Heart left ventricle (tissue), 16 donors: ENCODE measurements around the gene INTS13. TPM values are rescaled to one million over a fixed set of nuclear protein-coding genes. Genes with fewer than 3 reads are reported as not detected.
A peak's percentile ranks its signal among the peaks of the same experiment; 100 is the strongest.

Experiments used
- ATAC-seq, 4 donors: fragments of 200-7000 bp; cut with Tn5 transposase; one replicate each; pipeline ENCODE4 v1.9.1; 2020 to 2022; ENCODE audit warnings: moderate library complexity in 4 of 4, mild to moderate bottlenecking in 3 of 4, moderate number of reproducible peaks in 1 of 4
- DNase-seq, 5 donors: peaks; one replicate each; pipeline ENCODE4 v3.0.0-alpha.2; 2020
- H3K27ac ChIP-seq, 12 donors: fragments of 200-600 bp; sonication (generic) in 4 of 12; one replicate each; pipeline versions ENCODE4 v1.5.0 to v1.8.0; 2016 to 2022; ENCODE audit warnings: mild to moderate bottlenecking in 2 of 12
- H3K27me3 ChIP-seq, 9 donors: fragments of 200-600 bp; sonication (generic) in 2 of 9; one replicate each; pipeline versions ENCODE4 v1.5.1 to v1.8.0; 2016 to 2022; ENCODE audit warnings: mild to moderate bottlenecking in 3 of 9
- H3K36me3 ChIP-seq, 9 donors: fragments of 200-600 bp; sonication (generic) in 2 of 9; one replicate each; pipeline versions ENCODE4 v1.5.0 to v1.8.0; 2018 to 2022; ENCODE audit warnings: mild to moderate bottlenecking in 2 of 9
- H3K4me1 ChIP-seq, 12 donors: fragments of 200-600 bp; sonication (generic) in 4 of 12; one replicate each; pipeline versions ENCODE4 v1.5.0 to v1.8.0; 2016 to 2022; ENCODE audit warnings: mild to moderate bottlenecking in 3 of 12
- H3K4me3 ChIP-seq, 12 donors: fragments of 200-600 bp; sonication (generic) in 4 of 12; one replicate each; pipeline versions ENCODE4 v1.5.0 to v1.8.0; 2017 to 2022; ENCODE audit warnings: mild to moderate bottlenecking in 9 of 12, moderate library complexity in 4 of 12
- H3K9me3 ChIP-seq, 12 donors: fragments of 200-600 bp; sonication (generic) in 4 of 12; one replicate each; pipeline versions ENCODE4 v1.5.0 to v1.8.0; 2016 to 2022; ENCODE audit warnings: mild to moderate bottlenecking in 1 of 12
- CTCF ChIP-seq, 12 donors: fragments of 200-600 bp; sonication (generic) in 4 of 12; IDR thresholded peaks; one replicate each; pipeline versions ENCODE4 v1.5.0 to v1.8.0; 2018 to 2022; ENCODE audit warnings: antibody characterized with exemption in 12 of 12, mild to moderate bottlenecking in 5 of 12
- POLR2A ChIP-seq, 2 donors: fragments of 450-650 bp; IDR thresholded peaks; one replicate each; pipeline ENCODE4 v1.6.1; 2017; ENCODE audit warnings: antibody characterized with exemption in 2 of 2, mild to moderate bottlenecking in 2 of 2, moderate library complexity in 2 of 2
- WGBS, 4 donors: extraction: QIAGEN DNeasy Blood & Tissue Kit in 2 of 4; methylation state at CpG; one replicate each; pipeline versions ENCODE4 v1.1.5 to v1.1.7; 2013 to 2018; 5-methylcytosine and 5-hydroxymethylcytosine counted together
- intact Hi-C, 10 donors: fragments of 100-400 bp; cut with DNase I; formaldehyde crosslinking; loops; one replicate each; pipeline versions ENCODE4 v1.11.1 to v1.14.2; 2022
- polyA plus RNA-seq, 2 donors: library from polyadenylated mRNA; stranded (reverse); fragments of 200-250 nt; gene quantifications; one replicate each; pipeline ENCODE4 v1.2.3, GENCODE V29; 2013
- total RNA-seq, 9 donors: library from RNA; depleted of rRNA in 2 of 9; stranded (reverse); fragments of >200 nt in 2 of 9; fragmentation: NEBNext Ultra II Directional in 3 of 9; extraction: Animal tissue kit (Norgen Biotek cat#: 25700) in 3 of 9; gene quantifications; one replicate each; pipeline versions ENCODE4 v1.1.0 to v1.2.4, GENCODE V29; 2016 to 2023
- donor health status: ischemic (EF 13 %, LVEDD 7.1; RV severe dilation, severe dysfunction).
- donor health status: healthy with polysubstance abuse.
- donor health status: DM: no; HTN: yes; CAD: no.
- donor health status: DM: no; HTN: no; CAD: no.
- donor health status: ischemic (EF 25% LVEDD 6.9; RV normal size, moderate dysfunction).
- donor health status: ischemic (EF 25% LVEDD 5.7; RV mildly dilated, moderate dysfunction).
- donor health status: healthy.
- donor health status: DM: yes; HTN: yes; CAD: no.
- donor health status: ischemic (EF 35%, LVEDD 5.7; RV mildly dilated, moderate dysfunction).
- donor health status: nonischemic (EF 11% LVEDD 7.7; RV severe dilation, severe dysfunction).
- donor health status: DM: yes; HTN: yes; CAD: no.
- donor health status: PGD.
- donor health status: ischemic (EF 29% LVEDD 5.4; RV normal size, mild dysfunction).
- donor health status: nonischemic (EF 23%, LVEDD 6.1; RV moderate dilation, normal function).

The INTS13 gene
- total and polyA plus RNA-seq, 11 donors: 14.1 to 24.8 (median 19.2) TPM

GRCh38 chr12:26939953-26940352 is 2.2 kb upstream of the INTS13 start:
- no peak for ATAC-seq
- intact Hi-C loops: loop anchor here in 9 of 10 donors (2.0 to 10.0 kb wide), 6 partner anchors 72 to 367 kb away; partner anchors contain the start of genes TM7SF3 (in 7 of the 9) and STK38L (in 1 of the 9)
- no peak for DNase-seq
- Histone ChIP-seq H3K9me3 (peaks cover 0 to 10% (median under 1%) of the 10 kb centered on the region in 12 donors), H3K4me1 (peaks cover 3 to 77% (median 37%) of the 10 kb centered on the region in 12 donors), H3K4me3 (peak overlapping the region in 9 of 12 donors; percentile 73 to 92 (median 88)), H3K36me3 (no peaks in the 10 kb centered on the region), H3K27me3 (no peaks in the 10 kb centered on the region), H3K27ac (peak overlapping the region in 2 of 12 donors; percentile 66 to 97)
- TF ChIP-seq POLR2A (IDR thresholded peaks at IDR 0.05): no peak
- no peak for TF ChIP-seq CTCF (IDR thresholded peaks at IDR 0.05)
- WGBS, 4 donors: 31 to 53% (median 45%) methylated on average over 1 of the region's 1 CpG

GRCh38 chr12:26939192-26939832 is 1.5 kb upstream of the INTS13 start:
- H3K4me1 ChIP-seq: peaks cover 3 to 77% (median 39%) of the 10 kb centered on the region in 12 donors
- H3K9me3 ChIP-seq: peaks cover 0 to 4% (median 0%) of the 10 kb centered on the region in 12 donors
- TF ChIP-seq POLR2A (IDR thresholded peaks at IDR 0.05): no peak
- H3K4me3 ChIP-seq: peak overlapping the region; percentile 70 to 97 (median 88)
- intact Hi-C loops: loop anchor here in 8 of 10 donors (2.0 to 10.0 kb wide), 6 partner anchors 73 to 368 kb away; partner anchors contain the start of genes TM7SF3 (in 7 of the 8) and STK38L (in 1 of the 8)
- no peaks in the 10 kb centered on the region for H3K36me3 ChIP-seq
- no peaks in the 10 kb centered on the region for H3K27me3 ChIP-seq
- DNase-seq (no peak), ATAC-seq (no peak)
- peak overlapping the region in 11 of 12 donors; percentile 94 to 98 (median 97) for H3K27ac ChIP-seq
- 6 to 10% (median 7%) methylated on average over 9 of the region's 9 CpGs for whole genome bisulfite sequencing, 4 donors

- 0 to 1% (median 0%) methylated on average over 27 to 28 of the region's 28 CpGs for WGBS, 4 donors
- no peak for TF ChIP-seq CTCF (IDR thresholded peaks at IDR 0.05)
- no peak for TF ChIP-seq POLR2A (IDR thresholded peaks at IDR 0.05)
- ATAC-seq (peak; percentile 6 to 46 (median 28)), DNase-seq (peak in 1 of 5 donors; percentile 74)
- no peaks in the 10 kb centered on the region for H3K9me3 ChIP-seq
- intact Hi-C loops: loop anchor here in 8 of 10 donors (1.0 to 10.0 kb wide), 7 partner anchors 74 to 369 kb away; partner anchors contain the start of genes TM7SF3 (in 8 of the 8) and STK38L (in 1 of the 8)
- H3K27ac ChIP-seq: peak overlapping the region; percentile 94 to 98 (median 97)
- H3K4me1 ChIP-seq: peaks cover 3 to 72% (median 39%) of the 10 kb centered on the region in 12 donors
- peak overlapping the region; percentile 70 to 97 (median 88) for H3K4me3 ChIP-seq
- peaks cover 0 to 5% (median 0%) of the 10 kb centered on the region in 9 donors for H3K36me3 ChIP-seq
- H3K27me3 ChIP-seq: no peaks in the 10 kb centered on the region
Measured at GRCh38 chr12:26938701-26939062, 901 bp upstream of the INTS13 start.

DNA sequence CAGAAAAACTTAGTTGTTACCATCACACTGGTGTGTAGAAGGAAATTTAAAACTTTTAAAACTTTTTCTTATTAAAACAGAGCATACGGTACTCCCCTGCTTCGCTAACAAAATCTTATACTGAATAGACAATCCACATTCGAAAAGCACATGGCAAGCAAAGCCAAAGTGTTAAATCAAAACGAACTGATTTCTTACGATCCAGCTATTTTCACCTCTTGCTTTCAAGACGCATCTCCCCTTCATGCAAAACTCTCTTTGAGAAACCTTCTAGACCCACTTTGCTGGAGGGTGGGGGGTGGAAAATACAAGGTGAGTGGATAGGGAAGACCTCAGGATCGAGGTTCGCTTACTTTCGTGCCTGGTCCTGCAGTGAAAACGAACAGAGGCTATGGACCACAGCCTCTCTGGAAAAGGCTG is 328 bp downstream of the INTS13 start:
- Histone ChIP-seq H3K4me3 (peak overlapping the region; percentile 54 to 97 (median 88)), H3K36me3 (peaks cover 0 to 16% (median 7%) of the 10 kb centered on the region in 9 donors), H3K9me3 (no peaks in the 10 kb centered on the region), H3K27ac (peak overlapping the region; percentile 94 to 98 (median 97)), H3K27me3 (no peaks in the 10 kb centered on the region), H3K4me1 (peaks cover 3 to 65% (median 39%) of the 10 kb centered on the region in 12 donors)
- WGBS, 4 donors: 0 to 1% (median 0%) methylated on average over 10 of the region's 10 CpGs
- TF ChIP-seq POLR2A (IDR thresholded peaks at IDR 0.05): no peak
- no peak for ATAC-seq
- no peak for DNase-seq
- intact Hi-C loops: loop anchor here in 8 of 10 donors (2.0 to 10.0 kb wide), 6 partner anchors 75 to 370 kb away; partner anchors contain the start of genes TM7SF3 (in 6 of the 8) and STK38L (in 1 of the 8)
